ENCODE data around the gene GBX2.
"Not testable (repeated sequence)": the region's sequence is repeated elsewhere in the genome, so short reads cannot be mapped to it uniquely, and the experiment has no call there.

Gene GBX2

DNA sequence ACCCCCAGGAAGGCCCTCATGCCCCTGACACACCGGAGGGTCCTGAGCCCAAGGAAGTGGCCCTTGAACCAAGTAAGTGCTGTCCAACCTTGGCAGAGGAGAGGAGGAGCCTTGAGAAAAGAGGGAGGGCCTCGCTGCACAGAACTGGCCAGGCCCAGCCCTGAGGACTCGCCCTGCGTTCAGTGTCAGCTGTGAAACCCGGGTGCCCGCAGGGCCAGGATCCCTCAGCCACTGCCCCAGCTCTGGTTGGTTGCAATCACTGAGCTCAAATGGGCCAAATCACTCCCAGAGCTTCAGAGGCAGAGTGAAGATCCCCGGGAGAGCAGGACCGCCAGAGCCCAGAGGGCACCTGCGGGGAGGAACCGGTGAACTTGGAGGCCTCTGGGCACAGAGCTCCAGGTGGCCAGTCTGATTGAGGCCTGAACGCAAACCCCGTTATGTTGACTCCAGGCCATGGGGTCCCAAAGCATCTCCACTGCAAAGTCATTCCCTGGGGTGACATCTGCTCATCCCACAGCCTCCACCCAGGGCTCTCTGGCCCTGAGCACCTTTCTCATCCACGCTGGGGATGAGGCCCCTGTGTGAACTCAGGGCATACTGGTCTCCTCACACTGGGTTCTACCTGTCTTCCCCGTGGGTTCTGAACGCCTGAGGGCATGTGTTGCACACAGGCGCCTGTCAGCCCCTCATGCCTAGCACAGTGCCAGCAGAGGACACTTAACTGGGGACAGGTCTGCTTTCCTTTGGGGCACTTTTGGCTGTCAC is 11.9 kb downstream of the GBX2 start:
- no peak for DNase-seq (ENCODE audit: low spot score)

DNA sequence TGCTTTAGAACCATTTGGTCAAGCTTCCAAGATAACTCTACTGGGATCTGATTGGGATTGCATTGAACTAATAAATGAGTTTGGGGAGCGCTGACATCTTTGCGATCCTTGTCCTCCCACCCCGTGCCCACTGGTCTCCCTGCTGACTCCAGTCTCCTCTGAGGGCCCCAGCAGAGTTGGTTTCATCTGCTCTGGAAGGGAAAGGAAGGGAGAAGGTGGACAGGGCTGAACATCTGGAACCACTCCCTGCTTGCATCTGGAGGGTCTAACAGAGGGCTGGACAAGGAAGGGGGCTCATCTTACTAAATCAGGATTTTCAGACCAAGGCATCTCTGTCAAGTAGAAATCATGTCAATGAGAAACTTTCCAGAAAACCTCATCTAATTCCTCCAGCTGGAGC is 12.8 kb downstream of the GBX2 start:
- DNase-seq (ENCODE audit: low spot score): no peak

DNA sequence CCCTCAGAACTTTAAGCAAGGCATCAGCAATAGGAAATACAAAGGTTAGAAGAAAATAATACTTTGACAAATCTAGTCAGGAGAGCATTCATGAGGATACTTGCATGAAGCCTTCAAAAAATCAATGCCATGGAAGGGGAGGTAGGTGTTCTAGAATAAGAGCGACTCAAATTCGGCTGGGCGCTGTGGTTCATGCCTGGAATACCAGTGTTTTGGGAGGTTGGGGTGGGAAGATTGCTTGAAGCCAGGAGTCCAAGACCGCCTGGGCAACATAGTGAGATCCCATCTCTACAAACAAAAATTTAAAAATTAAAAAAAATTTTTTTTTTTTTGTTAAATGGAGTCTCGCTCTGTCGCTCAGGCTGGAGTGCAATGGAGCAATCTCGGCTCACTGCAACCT is 21.8 kb downstream of the GBX2 start:
- no peak for DNase-seq (ENCODE audit: low spot score)

DNA sequence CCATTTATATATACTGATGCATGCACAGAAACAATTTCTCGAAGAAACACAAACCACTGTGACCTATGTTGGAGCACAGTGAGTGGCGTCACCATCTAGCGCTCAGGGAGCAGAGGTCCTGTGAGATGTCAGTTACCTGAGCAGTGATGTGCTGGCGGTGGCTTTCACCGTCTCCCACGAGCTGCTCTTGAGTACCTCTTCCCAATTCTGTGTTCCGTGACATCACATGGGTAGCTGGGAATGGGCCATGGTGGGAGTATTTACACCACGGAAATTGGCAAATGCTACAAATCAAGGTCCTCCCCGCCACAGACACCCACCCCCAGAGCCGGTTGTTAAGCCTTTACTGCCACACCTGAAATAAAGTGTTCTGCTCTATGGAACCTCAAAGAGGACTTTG is 24.4 kb downstream of the GBX2 start:
- DNase-seq (ENCODE audit: low spot score): no peak

GRCh38 chr2:236141616-236142015 is 26.6 kb downstream of the GBX2 start:
- DNase-seq (ENCODE audit: low spot score): not testable (repeated sequence)

DNA sequence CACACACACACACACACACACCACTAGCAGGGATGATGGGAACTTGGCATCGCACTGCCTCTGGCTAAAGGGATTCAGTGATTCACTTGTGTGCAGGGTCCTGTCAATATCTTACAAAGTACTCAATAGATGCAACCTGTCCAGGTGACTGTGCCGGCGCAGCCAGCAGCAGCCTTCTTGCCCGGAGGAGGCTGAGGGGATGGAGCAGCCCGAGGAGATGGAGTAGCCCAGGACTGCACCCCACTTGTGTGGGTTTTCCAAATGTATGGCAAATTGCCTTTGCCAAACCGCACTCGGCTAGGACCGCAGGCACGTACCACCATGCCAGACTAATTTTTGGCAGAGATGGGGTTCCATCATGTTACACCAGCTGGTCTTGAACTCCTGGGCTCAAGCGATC is 31.1 kb downstream of the GBX2 start:
- DNase-seq (ENCODE audit: low spot score): no peak

- DNase-seq (ENCODE audit: low spot score): no peak
Observed at GRCh38 chr2:236136538-236136937, 31.6 kb downstream of the GBX2 start.

GRCh38 chr2:236133410-236134012 is 34.7 kb downstream of the GBX2 start:
- DNase-seq (ENCODE audit: low spot score): no peak

GRCh38 chr2:236131073-236131692 is 37.0 kb downstream of the GBX2 start:
- no peak for DNase-seq (ENCODE audit: low spot score)

DNA sequence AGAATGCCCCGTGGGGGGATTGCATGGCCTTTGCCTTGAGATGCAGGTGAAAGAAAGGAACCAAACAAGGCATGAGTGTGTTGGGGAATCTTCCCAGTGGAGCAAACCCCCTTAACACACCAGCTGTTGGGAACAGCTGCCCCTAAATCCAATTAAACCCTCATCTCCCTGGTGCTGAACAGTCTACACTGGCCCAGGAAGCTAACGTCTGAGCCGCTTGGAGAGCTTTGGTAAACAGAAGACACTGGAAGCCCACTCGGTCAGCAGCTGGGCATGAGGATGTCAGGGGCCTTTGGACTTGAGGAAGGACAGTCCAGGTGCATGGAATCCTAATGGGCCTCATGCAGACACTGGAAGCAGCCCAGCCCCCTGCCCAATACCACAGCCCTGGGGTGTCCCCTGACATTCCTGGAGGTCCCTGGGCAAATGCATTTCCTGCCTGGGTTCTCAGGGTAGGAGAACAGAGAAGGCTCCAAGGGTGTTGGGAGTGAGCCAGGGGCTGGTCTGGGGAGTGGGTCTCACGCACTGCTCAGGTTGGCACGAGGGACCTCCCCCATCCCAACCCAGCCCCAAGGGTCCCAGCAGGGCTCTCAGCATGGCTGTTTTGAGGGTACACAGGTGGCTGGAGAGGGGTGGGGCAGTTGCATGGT is 37.7 kb downstream of the GBX2 start:
- no peak for DNase-seq (ENCODE audit: low spot score)

GRCh38 chr2:236129935-236130334 is 38.3 kb downstream of the GBX2 start:
- DNase-seq (ENCODE audit: low spot score): no peak

GRCh38 chr2:236128321-236128720 is 39.9 kb downstream of the GBX2 start:
- no peak for DNase-seq (ENCODE audit: low spot score)

DNA sequence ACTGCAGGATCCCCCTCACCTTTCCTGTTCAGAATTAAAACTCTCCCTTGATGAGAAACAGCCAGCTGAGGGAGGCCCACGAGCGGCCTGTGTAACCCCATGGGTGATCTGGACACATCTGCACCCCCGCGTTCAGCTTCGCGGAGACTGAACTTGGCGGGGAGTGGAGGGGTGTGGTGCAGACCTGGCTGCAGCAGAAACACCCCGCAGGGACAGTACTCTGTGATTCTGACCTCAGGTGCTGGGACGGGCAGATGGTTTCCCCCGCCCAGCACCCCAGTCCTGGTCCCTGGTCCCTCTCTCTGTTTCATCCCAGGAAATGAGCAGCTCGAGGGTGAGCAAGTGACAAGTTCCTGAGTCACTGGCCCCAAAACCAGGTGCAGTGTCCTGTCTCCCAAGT is 41.2 kb downstream of the GBX2 start:
- DNase-seq (ENCODE audit: low spot score): no peak

DNA sequence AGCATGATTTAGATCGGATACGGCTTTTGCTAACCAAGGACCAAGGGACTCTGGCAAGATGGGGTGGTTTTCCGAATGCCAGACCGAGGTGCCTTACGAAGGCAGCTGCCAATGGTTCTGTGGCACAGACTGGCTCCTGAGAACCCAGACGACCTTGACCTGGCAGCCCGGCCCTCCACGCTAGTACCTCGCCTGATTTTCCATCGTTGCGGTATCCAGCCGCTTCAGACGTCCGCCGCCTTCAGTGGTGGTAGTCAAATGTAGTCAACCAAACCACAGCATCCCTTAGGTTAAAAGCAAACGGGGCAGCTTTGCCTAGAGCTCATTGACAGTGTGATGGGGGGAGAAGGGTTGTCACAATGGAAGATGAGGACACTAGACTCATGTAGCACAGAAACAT is 42.6 kb downstream of the GBX2 start:
- no peak for DNase-seq (ENCODE audit: low spot score)

DNA sequence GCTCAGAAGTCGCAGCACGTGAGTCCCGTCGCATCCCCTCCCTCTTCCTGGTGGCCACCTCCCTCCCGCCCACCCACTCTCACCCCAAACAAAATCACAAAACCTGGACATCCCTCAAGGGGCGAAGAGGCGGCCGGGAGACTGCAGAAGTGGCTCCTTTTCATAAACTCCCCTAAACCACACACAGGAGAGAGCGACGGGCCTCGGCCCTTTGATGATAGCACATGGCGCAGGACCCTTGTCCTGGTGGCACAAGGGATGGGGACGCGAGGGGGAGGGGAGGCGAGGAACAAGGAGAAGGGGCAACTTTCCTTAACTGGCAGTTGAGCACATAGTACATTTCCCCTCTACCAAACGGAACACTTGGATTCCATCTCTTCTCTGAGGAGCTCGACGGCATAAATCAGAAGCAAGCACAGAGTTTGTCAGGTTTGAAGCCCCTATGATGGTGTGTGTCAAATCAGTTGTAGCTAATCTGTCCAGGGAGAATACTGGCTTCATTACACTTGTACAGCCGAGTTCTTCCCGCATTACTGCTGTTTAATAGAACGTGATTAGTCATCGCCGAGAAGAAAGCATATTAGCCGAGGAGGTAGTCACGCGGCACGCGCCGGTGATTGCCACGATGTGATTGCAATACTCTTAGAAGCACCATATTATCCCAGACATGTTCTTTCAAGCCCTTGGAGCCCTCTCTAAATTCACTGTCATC is 43.8 kb downstream of the GBX2 start:
- DNase-seq (ENCODE audit: low spot score): no peak

DNA sequence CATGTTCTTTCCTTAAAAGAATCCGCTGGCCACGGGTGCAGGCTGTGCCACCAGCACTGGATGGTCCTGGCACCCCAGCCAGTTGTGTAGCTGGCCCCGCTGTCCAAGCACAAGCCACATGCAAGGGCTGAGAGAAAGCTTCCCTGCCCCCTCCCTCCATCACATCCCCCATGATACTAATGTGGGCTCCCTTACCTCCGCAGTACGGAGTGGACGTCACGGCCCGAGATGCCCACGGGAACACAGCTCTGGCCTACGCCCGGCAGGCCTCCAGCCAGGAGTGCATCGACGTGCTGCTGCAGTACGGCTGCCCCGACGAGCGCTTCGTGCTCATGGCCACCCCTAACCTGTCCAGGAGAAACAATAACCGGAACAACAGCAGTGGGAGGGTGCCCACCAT is 44.5 kb downstream of the GBX2 start:
- no peak for DNase-seq (ENCODE audit: low spot score)

- DNase-seq (ENCODE audit: low spot score): no peak
Observed at GRCh38 chr2:236122236-236122635, 46.0 kb downstream of the GBX2 start.

GRCh38 chr2:236121546-236121945 is 46.6 kb downstream of the GBX2 start:
- no peak for DNase-seq (ENCODE audit: low spot score)

DNA sequence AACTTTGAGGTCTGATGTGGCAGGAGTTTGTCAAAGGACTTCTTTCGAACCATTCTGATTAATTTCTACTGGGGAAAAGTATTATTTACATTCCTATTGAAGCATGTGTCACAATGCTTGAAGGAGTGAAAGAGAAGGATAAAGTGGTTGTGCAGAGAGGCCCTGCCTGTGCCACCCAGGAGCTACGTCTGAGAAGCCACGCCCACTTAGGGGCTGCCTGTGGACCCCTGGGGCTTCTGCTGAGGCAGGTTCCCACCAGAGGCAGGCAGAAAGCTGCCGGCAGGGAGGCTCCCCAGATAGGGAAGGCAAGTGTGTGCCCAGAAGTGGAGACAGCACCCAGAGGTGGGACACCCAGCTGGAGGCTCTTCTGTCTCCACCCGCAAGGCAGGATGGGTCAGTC is 47.4 kb downstream of the GBX2 start:
- no peak for DNase-seq (ENCODE audit: low spot score)

GRCh38 chr2:236120141-236120601 is 48.0 kb downstream of the GBX2 start:
- no peak for DNase-seq (ENCODE audit: low spot score)

DNA sequence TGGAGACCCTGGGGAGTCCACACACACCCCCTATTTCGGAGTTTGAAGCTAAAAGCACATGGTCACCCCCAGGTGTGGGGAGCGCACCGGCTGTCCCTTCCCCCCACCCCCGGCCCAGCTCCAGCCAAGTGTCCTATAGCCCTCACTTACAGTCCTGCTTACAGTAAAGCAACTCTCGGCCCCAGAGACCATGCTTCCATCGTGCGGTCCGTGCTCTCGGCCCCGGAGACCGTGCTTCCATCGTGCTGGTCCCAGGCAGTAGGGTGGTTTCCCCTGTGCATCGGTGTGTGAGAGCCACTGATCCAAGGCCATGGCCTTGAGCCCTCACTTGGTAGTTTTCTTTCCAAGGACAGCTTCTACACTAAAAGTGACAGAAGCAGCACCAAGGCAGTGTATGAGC is 48.7 kb downstream of the GBX2 start:
- DNase-seq (ENCODE audit: low spot score): no peak

DNA sequence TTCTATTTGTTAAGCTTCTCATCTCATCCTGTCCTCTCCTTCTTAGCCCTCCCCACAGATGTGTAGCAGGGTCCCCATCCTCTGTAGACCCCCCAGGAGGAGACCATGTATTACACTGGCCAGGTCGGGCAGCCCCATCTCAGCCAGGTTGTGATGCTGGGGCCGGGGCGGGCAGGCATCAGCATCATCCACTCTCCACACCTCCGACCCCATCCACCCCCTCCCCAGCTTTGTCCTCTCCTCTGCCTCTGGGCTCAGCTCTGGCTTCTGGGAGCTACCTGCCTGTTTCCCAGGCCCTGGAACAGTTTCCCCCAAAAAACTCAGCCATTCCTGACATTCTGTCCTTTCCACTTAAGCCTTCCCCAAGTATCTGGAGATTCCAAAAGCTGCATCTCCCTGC is 49.2 kb downstream of the GBX2 start:
- DNase-seq (ENCODE audit: low spot score): no peak
